Measurements from ENCODE around the gene COPG1. TPM values are rescaled to one million over a fixed set of nuclear protein-coding genes. Genes with fewer than 3 reads are reported as not detected.
A peak's percentile ranks its signal among the peaks of the same experiment; 100 is the strongest.

COPG1 gene
- total RNA-seq, 1 donor from 2014 or later, result 267 TPM

DNA sequence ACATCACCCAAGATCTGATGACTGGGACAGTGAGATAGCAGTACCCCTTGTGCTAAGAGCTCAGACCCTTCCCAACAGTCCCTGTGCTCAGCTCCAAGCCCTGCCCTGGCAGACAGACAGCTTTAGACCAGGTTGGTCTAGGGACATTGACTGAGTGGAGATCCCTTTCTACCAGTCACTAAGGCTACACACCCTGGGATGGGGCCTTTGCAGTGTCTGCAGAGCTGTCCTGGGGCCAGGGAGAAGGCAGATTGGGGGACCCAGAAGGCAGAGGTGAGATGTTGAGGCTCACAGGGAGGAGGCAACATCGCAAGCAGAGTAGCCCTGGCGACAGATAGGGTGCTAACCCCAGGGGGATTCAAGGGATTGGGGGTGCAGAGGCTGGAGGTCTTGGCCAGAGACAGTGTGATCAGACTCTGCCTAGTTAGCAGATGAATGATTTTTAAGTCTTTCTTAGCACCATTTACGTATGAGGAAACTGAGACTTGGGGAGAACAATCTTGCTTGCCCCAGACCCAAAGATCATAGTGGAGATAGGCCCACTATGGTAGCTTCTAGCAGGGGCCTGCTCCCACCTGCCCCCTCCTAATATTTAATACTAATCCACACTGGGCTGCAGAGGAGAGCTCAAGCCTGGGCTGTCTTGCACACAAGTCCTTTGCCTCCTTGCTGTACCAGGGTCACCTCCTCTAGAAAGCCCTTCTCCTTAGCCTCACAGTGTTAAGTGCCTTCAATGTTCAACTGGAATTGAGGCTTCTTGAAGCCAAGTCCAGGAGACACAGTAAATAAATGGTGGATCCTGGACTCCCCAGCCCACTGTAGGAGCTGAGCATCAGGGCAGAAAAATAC, 61.9 kb downstream of the COPG1 start:
- Histone ChIP-seq H2AFZ (ENCODE audit: low read depth, low read length) (no peak overlapping the region), H3K36me3 (ENCODE audit: insufficient read depth, low read length) (no peaks in the 10 kb centered on the region), H4K20me1 (ENCODE audit: insufficient read depth, low read length) (no peaks in the 10 kb centered on the region), H3K9ac (ENCODE audit: low read length) (no peak overlapping the region), H3K9me3 (ENCODE audit: insufficient read depth, low read depth, low read length) (no peaks in the 10 kb centered on the region), H3K27me3 (ENCODE audit: insufficient read depth, low read length) (no peaks in the 10 kb centered on the region), H3K4me1 (ENCODE audit: insufficient read depth, low read length) (peaks cover 5% of the 10 kb centered on the region), H3K4me3 (ENCODE audit: insufficient read depth, low read depth, low read length) (no peak overlapping the region), H3K27ac (ENCODE audit: low read depth, low read length) (no peak overlapping the region), H3K79me2 (ENCODE audit: insufficient read depth, low read length) (peaks cover 9% of the 10 kb centered on the region), H3K4me2 (ENCODE audit: low read length) (no peak overlapping the region)
- peaks cover 6% of the 10 kb centered on the region for H3K36me3 Mint-ChIP-seq (ENCODE audit: low read depth, unreplicated experiment)
- peaks cover 9% of the 10 kb centered on the region for H3K4me1 Mint-ChIP-seq (ENCODE audit: low read depth, unreplicated experiment)
- TF ChIP-seq EZH2 (IDR thresholded peaks at IDR 0.05; ENCODE audit: insufficient read depth, low read length), result no peak
- TF ChIP-seq, protein P1, sequence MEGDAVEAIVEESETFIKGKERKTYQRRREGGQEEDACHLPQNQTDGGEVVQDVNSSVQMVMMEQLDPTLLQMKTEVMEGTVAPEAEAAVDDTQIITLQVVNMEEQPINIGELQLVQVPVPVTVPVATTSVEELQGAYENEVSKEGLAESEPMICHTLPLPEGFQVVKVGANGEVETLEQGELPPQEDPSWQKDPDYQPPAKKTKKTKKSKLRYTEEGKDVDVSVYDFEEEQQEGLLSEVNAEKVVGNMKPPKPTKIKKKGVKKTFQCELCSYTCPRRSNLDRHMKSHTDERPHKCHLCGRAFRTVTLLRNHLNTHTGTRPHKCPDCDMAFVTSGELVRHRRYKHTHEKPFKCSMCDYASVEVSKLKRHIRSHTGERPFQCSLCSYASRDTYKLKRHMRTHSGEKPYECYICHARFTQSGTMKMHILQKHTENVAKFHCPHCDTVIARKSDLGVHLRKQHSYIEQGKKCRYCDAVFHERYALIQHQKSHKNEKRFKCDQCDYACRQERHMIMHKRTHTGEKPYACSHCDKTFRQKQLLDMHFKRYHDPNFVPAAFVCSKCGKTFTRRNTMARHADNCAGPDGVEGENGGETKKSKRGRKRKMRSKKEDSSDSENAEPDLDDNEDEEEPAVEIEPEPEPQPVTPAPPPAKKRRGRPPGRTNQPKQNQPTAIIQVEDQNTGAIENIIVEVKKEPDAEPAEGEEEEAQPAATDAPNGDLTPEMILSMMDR (IDR thresholded peaks at IDR 0.05; ENCODE audit: insufficient read depth, low read depth, low read length), result no peak
- no peak for DNase-seq (ENCODE audit: low read depth)
- no peak overlapping the region for H3K27ac Mint-ChIP-seq (ENCODE audit: unreplicated experiment)
- no peak overlapping the region for H3K4me3 Mint-ChIP-seq (ENCODE audit: unreplicated experiment)
- no peak for FAIRE-seq
- H3K9me3 Mint-ChIP-seq (ENCODE audit: unreplicated experiment), result no peaks in the 10 kb centered on the region
- peaks cover 3% of the 10 kb centered on the region for H3K27me3 Mint-ChIP-seq (ENCODE audit: low read depth, unreplicated experiment)

DNA sequence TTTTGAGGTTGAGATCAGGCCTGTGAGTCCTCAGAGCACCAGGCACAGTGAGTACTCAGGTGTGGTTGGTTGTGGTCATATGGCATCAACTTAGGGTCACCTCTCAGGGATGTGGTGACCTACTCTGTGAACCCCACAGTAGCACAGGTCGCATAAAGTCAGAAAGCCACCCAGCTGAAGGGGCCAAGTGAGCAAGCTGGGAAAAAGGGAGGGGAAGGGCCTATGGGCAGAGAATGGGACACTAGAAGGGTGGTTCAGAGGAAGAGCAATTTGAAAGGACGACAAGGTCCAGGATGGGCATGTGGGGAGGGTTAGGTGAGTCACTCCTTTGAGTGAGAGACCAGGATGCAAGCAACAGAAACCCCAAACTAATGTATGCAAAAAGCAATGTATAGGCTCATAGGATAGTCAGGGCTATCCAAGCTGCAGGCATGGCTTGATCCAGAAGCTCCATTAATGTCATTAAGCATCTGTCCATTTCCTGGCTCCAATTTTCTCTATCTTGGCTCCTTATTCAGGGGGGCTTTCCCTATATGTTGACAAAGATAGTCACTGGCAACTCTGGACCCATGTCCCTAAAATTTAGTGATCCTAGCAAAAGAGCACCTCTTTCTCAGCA, 62.7 kb downstream of the COPG1 start:
- Histone ChIP-seq H3K4me2 (ENCODE audit: low read length) (no peak overlapping the region), H3K79me2 (ENCODE audit: insufficient read depth, low read length) (peaks cover 9% of the 10 kb centered on the region), H4K20me1 (ENCODE audit: insufficient read depth, low read length) (no peaks in the 10 kb centered on the region), H3K27me3 (ENCODE audit: insufficient read depth, low read length) (no peaks in the 10 kb centered on the region), H3K36me3 (ENCODE audit: insufficient read depth, low read length) (no peaks in the 10 kb centered on the region), H3K27ac (ENCODE audit: low read depth, low read length) (no peak overlapping the region), H3K9me3 (ENCODE audit: insufficient read depth, low read depth, low read length) (no peaks in the 10 kb centered on the region), H3K9ac (ENCODE audit: low read length) (no peak overlapping the region), H2AFZ (ENCODE audit: low read depth, low read length) (no peak overlapping the region), H3K4me3 (ENCODE audit: insufficient read depth, low read depth, low read length) (no peak overlapping the region), H3K4me1 (ENCODE audit: insufficient read depth, low read length) (peaks cover 9% of the 10 kb centered on the region)
- Mint-ChIP-seq H3K27me3 (ENCODE audit: low read depth, unreplicated experiment) (peaks cover 3% of the 10 kb centered on the region), H3K27ac (ENCODE audit: unreplicated experiment) (peak overlapping the region; percentile 63), H3K4me1 (ENCODE audit: low read depth, unreplicated experiment) (peaks cover 9% of the 10 kb centered on the region), H3K36me3 (ENCODE audit: low read depth, unreplicated experiment) (peaks cover 6% of the 10 kb centered on the region), H3K4me3 (ENCODE audit: unreplicated experiment) (no peak overlapping the region), H3K9me3 (ENCODE audit: unreplicated experiment) (no peaks in the 10 kb centered on the region)
- TF ChIP-seq, protein P1 (IDR thresholded peaks at IDR 0.05; ENCODE audit: insufficient read depth, low read depth, low read length), result no peak
- TF ChIP-seq EZH2 (IDR thresholded peaks at IDR 0.05; ENCODE audit: insufficient read depth, low read length), result no peak
- DNase-seq (ENCODE audit: low read depth) (no peak), FAIRE-seq (no peak)

Data from astrocyte (in vitro differentiated cells and primary cell).